ENCODE measurements around the gene CFDP1.

- no peak for TF ChIP-seq TAF1 (IDR thresholded peaks at IDR 0.05; ENCODE audit: low read depth)
- no peak for TF ChIP-seq CEBPB (IDR thresholded peaks at IDR 0.05)
- no peak for TF ChIP-seq RAD21 (IDR thresholded peaks at IDR 0.05; ENCODE audit: low read depth)
- no peak for TF ChIP-seq FOXM1 (IDR thresholded peaks at IDR 0.05; ENCODE audit: borderline replicate concordance, low read depth)
- TF ChIP-seq EP300 (IDR thresholded peaks at IDR 0.05; ENCODE audit: borderline replicate concordance), result no peak
- no peak for TF ChIP-seq TCF12 (IDR thresholded peaks at IDR 0.05; ENCODE audit: low read depth)
- TF ChIP-seq NFIC (IDR thresholded peaks at IDR 0.05), result no peak
- TF ChIP-seq EGR1 (IDR thresholded peaks at IDR 0.05), result no peak
- TF ChIP-seq MAX (IDR thresholded peaks at IDR 0.05), result no peak
- TF ChIP-seq USF1 (IDR thresholded peaks at IDR 0.05), result no peak
- TF ChIP-seq REST (IDR thresholded peaks at IDR 0.05; ENCODE audit: low read depth), result no peak
- no peak for TF ChIP-seq TEAD4 (IDR thresholded peaks at IDR 0.05)
- no peak for TF ChIP-seq YY1 (IDR thresholded peaks at IDR 0.05; ENCODE audit: low read depth)
These were observed 61.0 kb downstream of the CFDP1 start for GRCh38 chr16:75372236-75372856.
